GM12892 (cell line): ENCODE results near the gene CPNE1.

Experiments
- POLR2AphosphoS5 ChIP-seq: IDR thresholded peaks from 2 replicates; pipeline ENCODE4 v1.6.1; 2011; ENCODE audit warnings: low read depth, low read length, control low read depth
- TAF1 ChIP-seq: IDR thresholded peaks from 2 replicates; pipeline ENCODE4 v1.6.1; 2011; ENCODE audit warnings: low read depth, mild to moderate bottlenecking, control low read depth, low read length, borderline replicate concordance

- TF ChIP-seq POLR2AphosphoS5, result no peak
- no peak for TF ChIP-seq TAF1
These were observed 60.3 kb downstream of the CPNE1 start for GRCh38 chr20:35604449-35604747.
